HuH-7 (cell line): Measurements from ENCODE around the gene ROBO1.
"Not testable (repeated sequence)": the region's sequence is repeated elsewhere in the genome, so short reads cannot be mapped to it uniquely, and the experiment has no call there.

Source experiments
- DNase-seq: peaks from one replicate; pipeline ENCODE4 v3.0.0; 2011; ENCODE audit warnings: low spot score

Gene ROBO1

GRCh38 chr3:79245284-79246138 is 522.3 kb downstream of the ROBO1 start:
- no peak for DNase-seq

- no peak for DNase-seq
Measured at GRCh38 chr3:79236496-79236895, 531.3 kb downstream of the ROBO1 start.

GRCh38 chr3:79233431-79234060 is 534.3 kb downstream of the ROBO1 start:
- no peak for DNase-seq

- no peak for DNase-seq
Measured at GRCh38 chr3:79230266-79230665, 537.5 kb downstream of the ROBO1 start.

GRCh38 chr3:79217096-79217495 is 550.7 kb downstream of the ROBO1 start:
- no peak for DNase-seq

GRCh38 chr3:79215286-79215685 is 552.5 kb downstream of the ROBO1 start:
- DNase-seq: no peak

GRCh38 chr3:79211586-79212359 is 556.0 kb downstream of the ROBO1 start:
- DNase-seq: no peak

- DNase-seq: no peak
Measured at GRCh38 chr3:79204351-79204750, 563.4 kb downstream of the ROBO1 start.

GRCh38 chr3:79203144-79203519 is 564.7 kb downstream of the ROBO1 start:
- DNase-seq: no peak

GRCh38 chr3:79202471-79203143 is 565.2 kb downstream of the ROBO1 start:
- no peak for DNase-seq

GRCh38 chr3:79200456-79200855 is 567.3 kb downstream of the ROBO1 start:
- no peak for DNase-seq

- no peak for DNase-seq
Measured at GRCh38 chr3:79199966-79200365, 567.8 kb downstream of the ROBO1 start.

GRCh38 chr3:79187426-79187825 is 580.4 kb downstream of the ROBO1 start:
- no peak for DNase-seq

- no peak for DNase-seq
Measured at GRCh38 chr3:79184251-79184650, 583.5 kb downstream of the ROBO1 start.

- DNase-seq: no peak
Measured at GRCh38 chr3:79183496-79183895, 584.3 kb downstream of the ROBO1 start.

GRCh38 chr3:79178471-79179180 is 589.2 kb downstream of the ROBO1 start:
- DNase-seq: no peak

GRCh38 chr3:79175870-79176269 is 591.9 kb downstream of the ROBO1 start:
- no peak for DNase-seq

GRCh38 chr3:79173259-79173658 is 594.5 kb downstream of the ROBO1 start:
- not testable (repeated sequence) for DNase-seq

GRCh38 chr3:79172241-79172640 is 595.6 kb downstream of the ROBO1 start:
- DNase-seq: no peak

GRCh38 chr3:79170021-79170420 is 597.8 kb downstream of the ROBO1 start:
- DNase-seq: no peak

GRCh38 chr3:79167651-79168416 is 600.0 kb downstream of the ROBO1 start:
- DNase-seq: no peak
